Measurements from ENCODE around the gene LSM14A. TPM values are rescaled to one million over a fixed set of nuclear protein-coding genes. Genes with fewer than 3 reads are reported as not detected.

The LSM14A gene
- total RNA-seq, 3 donors from 2014 or later = 72.5 to 111 (median 85.6) TPM

DNA sequence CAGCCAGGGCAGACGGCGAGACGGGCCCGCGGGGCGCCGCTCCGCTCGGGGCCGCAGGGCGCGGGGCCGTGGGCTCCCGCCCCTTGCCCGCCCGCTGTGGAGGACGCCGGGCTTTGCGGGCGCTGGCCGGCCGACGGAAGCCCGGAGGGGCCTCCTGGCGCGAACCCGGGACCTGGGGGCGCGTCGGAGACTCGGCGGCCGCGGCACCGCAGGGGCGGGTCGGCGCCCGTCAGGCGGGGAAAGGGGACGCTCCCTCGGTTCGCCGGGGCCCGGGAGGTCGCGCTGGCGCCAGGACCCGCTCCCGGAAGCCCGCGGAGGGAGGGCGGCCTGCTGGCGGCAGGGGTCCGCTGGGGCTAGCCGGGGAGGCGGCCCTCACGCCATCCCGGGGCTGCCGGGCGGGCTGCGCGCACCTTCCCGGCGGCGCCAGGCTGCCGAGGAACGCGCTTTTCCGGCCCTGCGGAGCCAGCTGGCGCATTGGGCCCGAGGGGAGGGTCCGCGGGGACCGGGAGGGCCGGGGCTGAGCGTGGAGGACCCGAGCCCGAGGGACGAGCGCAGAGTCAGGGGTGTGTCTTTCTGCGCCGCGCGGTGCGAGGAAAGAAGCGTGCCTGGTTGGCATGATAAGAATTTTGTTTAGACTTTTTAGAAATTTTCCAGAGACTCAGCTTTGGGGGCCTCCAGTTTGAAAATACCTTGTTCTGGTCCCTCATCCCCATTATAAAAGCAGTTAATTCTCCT, 82.6 kb downstream of the LSM14A start:
- no peak for TF ChIP-seq CTCF (IDR thresholded peaks at IDR 0.05)
- DNase-seq (peak in 2 of 3 donors; percentile 35 to 64), ATAC-seq (peak; percentile 59)
- H3K9me3 ChIP-seq = no peaks in the 10 kb centered on the region
- H3K4me3 ChIP-seq = peak overlapping the region; percentile 86
- intact Hi-C loops (cut with DNase I, micrococcal nuclease) = no loop called here
- H3K4me1 ChIP-seq (ENCODE audit: low read depth) = peaks cover 16% of the 10 kb centered on the region
- no peaks in the 10 kb centered on the region for H3K36me3 ChIP-seq (ENCODE audit: low read depth)

GRCh38 chr19:34255546-34255945, 83.2 kb downstream of the LSM14A start:
- H3K36me3 ChIP-seq (ENCODE audit: low read depth) = no peaks in the 10 kb centered on the region
- no peak overlapping the region for H3K4me3 ChIP-seq
- peaks cover 18% of the 10 kb centered on the region for H3K4me1 ChIP-seq (ENCODE audit: low read depth)
- no peaks in the 10 kb centered on the region for H3K9me3 ChIP-seq
- TF ChIP-seq CTCF (IDR thresholded peaks at IDR 0.05) = no peak
- ATAC-seq = no peak
- intact Hi-C loops (cut with DNase I, micrococcal nuclease) = no loop called here
- DNase-seq = no peak

DNA sequence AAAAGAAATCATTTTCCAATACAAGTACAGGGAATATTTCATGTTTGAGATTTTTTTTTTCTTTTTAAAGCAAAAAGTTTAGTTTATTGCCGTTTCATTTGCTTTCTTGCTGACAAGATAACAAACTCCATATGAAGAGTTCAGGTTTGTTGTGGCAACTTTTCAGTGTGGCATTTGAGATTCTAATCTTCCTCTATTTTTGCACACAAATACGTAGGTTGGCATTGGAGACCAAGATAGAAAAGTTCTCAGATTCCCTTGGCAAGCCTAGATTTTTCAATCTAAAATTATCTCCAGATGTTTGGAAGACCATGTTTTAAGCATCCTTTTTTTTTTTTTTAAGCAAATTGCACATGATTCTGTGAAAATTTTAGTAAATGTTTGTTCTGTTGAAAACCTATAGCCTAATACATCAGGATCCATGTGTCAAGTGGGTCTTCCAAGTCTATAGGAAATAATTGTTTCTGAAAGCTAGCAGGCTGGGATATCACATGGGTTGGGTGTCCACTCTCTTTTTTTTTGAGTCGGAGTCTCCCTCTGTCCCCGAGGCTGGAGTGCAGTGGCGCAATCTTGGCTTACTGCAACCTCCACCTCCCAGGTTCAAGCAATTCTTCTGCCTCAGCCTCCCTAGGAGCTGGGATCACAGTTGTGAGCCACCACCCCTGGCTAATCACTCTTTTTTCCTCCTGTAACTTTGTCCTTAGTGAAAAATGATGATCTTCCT, 84.7 kb downstream of the LSM14A start:
- Histone ChIP-seq H3K36me3 (ENCODE audit: low read depth) (no peaks in the 10 kb centered on the region), H3K4me3 (no peak overlapping the region), H3K4me1 (ENCODE audit: low read depth) (peaks cover 22% of the 10 kb centered on the region), H3K9me3 (no peaks in the 10 kb centered on the region)
- no peak for TF ChIP-seq CTCF (IDR thresholded peaks at IDR 0.05)
- no peak for ATAC-seq
- intact Hi-C loops (cut with DNase I, micrococcal nuclease) = no loop called here
- DNase-seq = no peak

- no peaks in the 10 kb centered on the region for H3K36me3 ChIP-seq (ENCODE audit: low read depth)
- no peak for TF ChIP-seq CTCF (IDR thresholded peaks at IDR 0.05)
- H3K4me3 ChIP-seq = no peak overlapping the region
- DNase-seq (no peak), ATAC-seq (no peak)
- H3K9me3 ChIP-seq = no peaks in the 10 kb centered on the region
- H3K4me1 ChIP-seq (ENCODE audit: low read depth) = peaks cover 22% of the 10 kb centered on the region
- intact Hi-C loops (cut with DNase I, micrococcal nuclease) = no loop called here
These were observed 85.2 kb downstream of the LSM14A start for GRCh38 chr19:34257559-34257924.

DNA sequence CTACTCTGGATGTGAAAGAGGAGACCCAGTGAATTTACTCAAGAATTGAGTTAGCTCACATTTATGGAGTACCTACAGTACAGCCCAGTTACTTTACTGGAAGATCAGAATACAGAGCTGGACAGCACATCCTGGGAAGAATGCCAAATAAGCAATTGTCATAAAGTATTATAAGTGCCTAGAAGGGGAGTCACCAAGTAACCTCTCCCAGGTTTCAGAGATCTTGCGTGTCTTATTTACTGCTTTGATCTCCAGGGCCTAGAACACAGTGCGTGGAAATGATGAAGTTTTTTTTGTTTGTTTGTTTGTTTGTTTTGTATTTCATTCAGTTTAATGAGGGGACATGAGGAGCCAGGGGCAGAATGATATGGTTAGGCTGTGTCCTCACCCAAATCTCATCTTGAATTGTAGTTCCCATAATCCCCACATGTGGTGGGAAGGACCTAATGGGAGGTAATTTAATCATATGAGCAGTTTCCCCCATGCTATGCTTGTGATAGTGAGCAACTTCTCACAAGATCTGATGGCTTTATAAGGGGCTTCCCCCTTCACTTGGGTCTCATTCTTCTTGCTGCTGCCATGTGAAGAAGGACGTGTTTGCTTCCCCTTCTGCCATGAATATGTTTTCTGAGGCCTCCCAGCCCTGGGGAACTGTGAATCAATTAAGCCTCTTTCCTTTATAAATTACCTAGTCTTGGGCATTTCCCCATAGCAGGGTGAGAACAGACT, 87.2 kb downstream of the LSM14A start:
- no peak overlapping the region for H3K4me3 ChIP-seq
- intact Hi-C loops (cut with DNase I, micrococcal nuclease) = no loop called here
- no peaks in the 10 kb centered on the region for H3K9me3 ChIP-seq
- no peak for TF ChIP-seq CTCF (IDR thresholded peaks at IDR 0.05)
- peaks cover 19% of the 10 kb centered on the region for H3K4me1 ChIP-seq (ENCODE audit: low read depth)
- no peaks in the 10 kb centered on the region for H3K36me3 ChIP-seq (ENCODE audit: low read depth)
- DNase-seq (peak in 1 of 3 donors; percentile 39), ATAC-seq (peak; percentile 68)
